Stimulated activated CD4-positive, alpha-beta T cell treated with anti-CD3 and anti-CD28 coated beads, TNF-alpha, amount 100 ng/mL, for 1 hour (primary cell): ENCODE measurements around the gene DIS3L2.
"Not testable (repeated sequence)": the region's sequence is repeated elsewhere in the genome, so short reads cannot be mapped to it uniquely, and the experiment has no call there.

Source experiments
- DNase-seq, 3 donors: peaks; one replicate each; pipeline ENCODE4 v3.0.0-alpha.2; 2020; ENCODE audit warnings: low read depth in 3 of 3, low spot score in 1 of 3

Gene DIS3L2

DNA sequence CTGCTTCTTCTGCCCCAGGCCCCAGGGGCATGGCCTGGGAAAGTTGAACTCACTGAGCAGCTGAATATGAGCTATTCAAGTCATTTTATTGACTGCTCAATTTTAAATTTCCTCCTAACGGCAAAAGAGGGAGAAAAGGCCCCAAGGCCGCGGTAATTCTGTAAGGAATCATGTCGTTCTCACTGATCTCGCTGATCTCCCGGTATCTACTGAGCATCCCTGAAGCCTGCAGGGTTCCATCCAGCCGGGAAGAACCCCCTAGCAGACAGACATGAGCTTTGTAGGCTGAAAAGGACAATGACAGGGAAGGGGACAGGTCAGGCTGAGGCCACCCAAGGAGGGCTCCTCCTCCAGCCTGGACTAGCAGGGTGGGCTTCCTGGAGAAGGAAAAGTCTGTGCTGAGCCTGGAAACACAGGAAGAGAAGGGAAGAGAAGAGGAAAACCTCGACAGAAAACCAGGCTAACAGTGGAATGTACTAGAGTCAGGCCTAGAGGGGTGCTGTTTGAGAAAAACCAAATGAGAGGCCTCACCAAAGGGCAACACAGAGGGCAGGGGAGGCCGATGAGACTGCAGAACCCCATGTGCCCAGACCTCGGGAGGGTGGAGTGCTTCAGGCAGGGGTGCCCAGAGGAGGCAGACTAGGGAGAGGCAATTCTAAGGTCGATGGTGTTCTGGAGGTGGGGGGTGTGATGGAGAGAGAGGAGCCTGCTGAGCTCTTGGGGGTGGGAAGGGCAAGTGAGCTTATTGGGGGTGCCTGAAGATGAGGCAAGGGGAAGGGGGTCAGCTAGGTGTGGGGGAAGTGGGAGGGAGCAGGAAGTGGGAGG lies 32.4 kb upstream of the DIS3L2 start:
- no peak for DNase-seq

DNA sequence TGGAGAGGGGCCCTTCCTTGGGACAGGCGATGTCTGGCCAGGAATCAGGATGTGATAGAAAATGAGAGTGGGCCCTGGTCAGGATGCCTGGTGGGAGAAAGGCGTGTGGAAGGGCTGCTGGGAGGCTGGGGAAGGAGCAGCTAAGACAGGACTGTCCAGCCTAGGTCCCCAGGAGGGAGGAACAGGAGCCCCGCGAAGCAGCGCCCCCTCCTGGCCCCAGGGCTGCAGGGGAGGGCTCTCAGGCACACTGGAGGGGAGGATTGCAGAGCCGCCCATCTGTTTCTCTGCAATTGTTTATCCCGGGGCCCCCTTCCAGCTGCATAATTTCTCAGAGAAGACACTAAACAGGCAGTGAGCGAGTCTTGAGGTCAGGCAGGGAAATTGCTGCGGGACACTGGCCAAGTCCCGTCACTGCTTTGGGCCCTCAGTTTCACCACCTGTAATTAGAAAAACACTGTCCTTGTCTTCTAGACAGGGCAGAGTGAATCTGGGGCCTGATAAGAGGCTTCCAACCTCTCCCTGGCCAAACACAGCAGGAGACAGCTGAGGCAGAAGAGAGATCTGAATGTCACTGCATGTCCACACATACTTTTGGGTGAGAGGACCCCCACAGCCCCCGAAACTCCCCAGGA lies 31.4 kb upstream of the DIS3L2 start:
- no peak for DNase-seq

DNA sequence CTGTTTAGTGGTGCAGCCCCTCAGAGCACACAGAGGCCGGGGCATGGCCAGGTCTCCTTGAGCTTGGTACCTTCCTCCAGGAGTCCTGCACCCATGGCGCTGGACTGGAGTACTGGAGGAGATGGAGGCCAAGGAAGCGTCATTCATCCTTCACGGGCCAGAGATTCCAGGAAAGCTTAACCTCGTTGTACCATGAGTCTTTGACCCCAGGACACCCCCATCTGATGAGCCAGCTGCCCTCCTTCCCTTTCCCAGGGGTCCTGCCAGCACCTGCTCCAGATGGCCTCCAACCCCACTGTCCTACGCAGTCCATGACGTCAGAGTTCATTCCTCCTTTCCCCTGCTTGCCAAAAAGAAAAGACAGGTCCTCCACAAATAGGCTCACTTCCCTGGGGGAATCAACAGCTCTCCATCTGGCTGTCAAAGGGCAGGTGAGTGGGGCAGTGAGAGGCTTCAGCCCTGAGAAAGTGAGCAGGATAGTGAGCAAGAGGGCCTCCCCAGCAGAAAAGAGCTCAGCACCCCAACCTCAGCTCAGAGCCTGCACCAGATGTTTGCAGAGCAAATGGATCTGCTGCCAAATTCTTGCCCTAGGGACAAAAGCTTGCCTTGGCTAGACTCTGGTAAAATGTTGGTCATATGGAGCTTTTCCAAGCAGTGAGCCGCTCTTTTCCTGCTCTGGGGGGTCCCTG lies 30.8 kb upstream of the DIS3L2 start:
- DNase-seq: no peak

DNA sequence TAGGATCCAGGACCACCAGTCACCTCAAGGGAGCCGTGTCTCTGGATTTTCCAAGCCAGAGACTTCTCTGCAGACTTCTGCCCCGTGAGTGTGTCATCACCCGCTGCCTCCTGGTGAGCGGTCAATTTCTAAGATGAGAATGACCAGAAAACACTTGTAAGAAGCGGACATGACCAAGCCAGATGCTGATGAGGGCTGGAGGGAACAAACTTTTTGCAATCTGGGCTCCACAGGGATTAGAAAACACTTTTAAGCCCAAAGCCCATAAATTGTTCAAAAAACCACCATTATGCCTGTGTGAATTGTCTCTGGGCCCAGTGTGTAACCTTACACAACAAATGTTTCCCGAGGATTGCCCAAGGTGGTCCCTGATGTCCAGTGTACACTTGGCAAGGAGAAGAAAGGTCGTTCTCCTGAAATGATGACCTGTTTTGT lies 30.0 kb upstream of the DIS3L2 start:
- no peak for DNase-seq

DNA sequence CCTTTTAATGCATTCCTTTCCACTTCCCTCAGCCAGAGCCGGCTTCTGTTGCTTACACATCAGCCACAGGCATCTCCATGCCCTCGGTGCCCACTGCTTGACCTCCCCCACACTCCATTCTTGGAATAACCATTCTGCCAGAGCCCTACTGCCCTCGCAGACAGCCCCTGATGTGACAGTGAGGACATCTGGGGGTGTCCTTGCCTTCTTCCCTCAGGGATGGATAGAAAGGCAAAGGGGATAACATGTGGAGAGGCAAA lies 28.9 kb upstream of the DIS3L2 start:
- no peak for DNase-seq

DNA sequence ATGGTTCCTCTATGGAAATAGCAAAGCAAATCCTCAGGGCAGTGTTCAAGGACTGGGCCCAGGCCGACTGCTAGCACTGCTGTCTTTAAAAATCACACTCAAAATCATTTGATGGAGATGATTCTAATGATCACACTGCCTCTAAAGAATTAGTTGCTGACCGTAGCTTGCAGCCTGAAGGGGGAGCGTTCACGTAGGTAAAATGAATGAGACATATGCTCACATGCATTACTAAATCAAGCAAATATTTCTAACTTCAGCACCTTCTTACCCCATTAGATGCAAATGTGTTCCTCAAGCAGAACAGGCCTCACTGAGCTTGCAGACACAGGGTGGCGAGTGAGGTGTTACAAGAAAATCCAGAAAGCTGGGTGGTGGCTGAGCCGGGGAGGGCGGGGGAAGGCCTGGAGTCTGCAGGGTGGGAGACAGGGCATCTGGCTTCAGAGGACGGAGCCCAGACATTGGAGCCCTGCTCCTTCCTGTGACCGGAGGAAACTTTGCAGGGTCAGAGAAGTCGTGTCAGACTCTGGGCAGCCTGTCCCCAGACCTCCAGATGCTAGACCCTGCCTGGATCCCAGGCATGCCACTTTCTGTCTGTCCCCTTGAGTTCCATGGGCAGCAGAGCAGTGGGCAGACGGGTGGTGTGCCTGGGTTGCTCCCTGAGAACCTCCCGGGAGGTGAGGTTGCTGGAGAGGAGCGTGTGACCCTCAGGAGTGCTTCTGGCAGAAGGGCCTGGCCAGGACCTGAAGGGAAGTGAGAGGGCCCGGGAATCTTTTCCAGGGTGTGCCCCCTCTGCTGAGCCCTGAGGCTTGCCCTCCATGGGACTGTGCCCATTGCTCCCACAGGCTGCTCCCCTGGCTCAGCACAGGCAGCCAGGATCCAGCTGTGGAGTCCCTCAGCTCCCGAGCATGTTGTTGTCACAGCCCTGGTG lies 28.3 kb upstream of the DIS3L2 start:
- no peak for DNase-seq

DNA sequence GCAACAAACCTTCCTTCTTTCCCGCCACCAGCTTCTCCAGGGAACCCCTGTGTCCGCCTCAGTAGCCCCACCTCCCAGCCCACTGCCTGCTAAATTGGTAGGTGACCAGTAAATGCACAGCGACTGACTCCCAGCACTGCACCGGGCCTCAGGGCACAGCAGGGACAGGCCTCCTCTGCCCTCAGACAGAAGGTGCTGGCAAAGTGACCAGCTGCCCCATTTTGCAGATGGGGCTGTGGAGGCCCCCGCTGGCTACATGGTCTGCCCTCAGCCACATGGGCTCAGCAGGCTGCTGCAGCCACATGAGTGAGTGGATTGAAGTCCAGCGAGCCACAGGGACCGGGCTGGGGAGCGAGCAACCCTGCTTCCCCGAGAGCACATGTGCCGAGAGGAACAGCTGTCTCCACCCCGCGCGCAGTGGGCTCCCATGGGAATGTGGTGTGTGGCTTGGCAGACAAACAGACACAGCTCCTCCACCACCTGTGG lies 27.6 kb upstream of the DIS3L2 start:
- DNase-seq: no peak

DNA sequence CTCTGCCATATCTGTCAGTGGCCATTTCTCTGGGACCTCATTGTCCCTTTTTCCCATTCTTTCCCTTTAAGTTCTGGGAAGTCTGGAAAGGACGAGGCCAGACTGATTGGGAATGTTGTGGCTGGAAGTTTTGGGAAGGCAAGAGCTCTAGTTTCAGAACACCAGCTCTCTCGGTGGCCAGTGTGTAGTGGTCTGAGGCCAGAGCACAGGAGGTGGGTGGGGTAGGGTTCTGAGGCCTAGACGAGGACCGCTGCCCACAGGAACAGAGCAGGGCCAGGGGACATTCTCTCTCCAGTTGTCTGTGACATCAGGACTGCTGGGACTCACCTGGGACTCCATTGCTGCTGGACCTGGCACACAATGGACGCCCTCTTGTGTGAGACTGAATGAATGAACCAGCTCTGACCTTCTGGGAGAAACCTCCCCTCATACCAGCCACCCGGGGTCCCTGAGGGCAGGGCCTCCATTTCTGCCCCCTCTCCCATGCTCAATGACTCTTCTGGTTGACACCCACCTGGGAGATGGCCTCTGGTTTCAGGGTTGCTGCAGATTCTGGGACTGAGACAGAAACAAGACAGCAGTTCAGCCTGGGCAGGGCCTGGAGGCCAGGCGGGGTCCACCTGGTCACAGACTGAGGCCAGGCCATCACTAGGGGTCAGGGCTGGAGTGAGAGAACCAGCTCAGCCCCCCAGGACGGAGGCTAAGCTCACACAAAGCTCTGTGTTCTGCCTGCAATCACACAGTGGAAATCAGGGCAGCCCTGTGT lies 26.9 kb upstream of the DIS3L2 start:
- DNase-seq: no peak

DNA sequence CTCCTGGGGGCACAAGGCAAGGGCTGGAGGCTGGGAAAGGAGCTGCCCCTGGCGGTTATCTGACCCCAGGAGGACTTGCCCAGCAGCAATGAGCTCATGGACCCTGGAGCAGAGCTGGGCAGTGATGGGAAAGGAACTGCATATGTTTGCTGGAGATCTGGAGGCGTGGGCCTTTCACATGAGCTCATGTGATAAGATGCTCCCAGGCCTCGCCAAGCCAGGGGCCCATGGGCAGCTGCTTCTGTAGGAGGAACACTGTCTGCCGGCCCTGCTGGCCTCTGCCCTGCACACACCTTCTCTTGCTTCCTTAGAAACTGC lies 26.3 kb upstream of the DIS3L2 start:
- DNase-seq: no peak

DNA sequence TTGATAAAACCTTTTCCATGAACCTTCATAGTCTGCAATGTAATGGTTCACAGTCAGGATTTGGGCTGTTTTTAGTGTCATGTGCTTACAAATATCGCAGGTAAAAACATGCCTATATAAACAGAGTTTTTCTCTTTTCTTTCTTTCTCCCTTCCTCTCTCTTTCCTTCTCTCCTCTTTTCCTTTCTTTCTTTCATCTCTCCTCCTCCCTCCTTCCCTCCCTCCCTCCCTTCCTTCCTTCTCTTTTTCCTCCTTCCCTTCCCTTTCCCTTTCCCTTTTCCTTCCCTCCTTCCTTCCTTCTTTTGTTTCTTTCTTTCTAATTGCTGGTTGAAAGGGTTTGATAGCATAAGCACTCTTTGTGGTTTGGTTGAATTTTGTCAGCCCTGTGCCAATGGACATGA lies 25.7 kb upstream of the DIS3L2 start:
- DNase-seq: no peak

DNA sequence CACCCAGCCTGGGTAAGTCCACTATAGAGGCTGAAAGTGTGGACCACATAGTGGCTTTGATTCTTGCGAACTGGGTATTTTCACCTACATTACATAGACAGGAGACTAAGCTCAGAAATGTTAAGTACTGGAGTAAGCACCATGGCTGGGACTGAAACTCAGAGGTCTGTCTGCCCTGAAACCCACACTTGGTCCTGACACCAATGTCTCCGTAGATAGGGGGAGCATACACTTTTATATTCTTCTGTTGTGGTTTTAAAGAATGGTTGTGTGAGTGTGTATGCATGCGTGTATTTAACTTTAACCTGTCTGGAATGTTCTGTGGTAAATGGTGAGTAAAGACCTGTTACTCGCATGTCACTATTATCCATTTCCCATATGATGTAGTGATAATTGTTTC lies 25.0 kb upstream of the DIS3L2 start:
- DNase-seq: no peak

DNA sequence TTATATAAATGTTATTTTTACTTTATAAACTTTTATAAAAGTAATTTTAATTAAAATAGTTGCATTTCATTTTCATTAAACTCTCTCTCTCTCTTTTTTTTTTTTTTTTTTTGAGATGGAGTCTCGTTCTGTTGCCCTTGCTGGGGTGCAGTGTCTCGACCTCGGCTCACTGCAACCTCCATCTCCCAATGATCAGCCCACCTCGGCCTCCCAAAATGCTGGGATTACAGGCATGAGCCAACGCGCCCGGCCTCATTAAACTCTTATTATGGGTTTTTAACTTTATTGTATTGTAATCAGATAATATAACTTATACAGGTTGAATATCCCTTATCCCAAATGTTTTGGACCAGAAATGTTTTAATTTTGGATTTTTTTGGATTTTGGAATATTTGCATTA lies 24.5 kb upstream of the DIS3L2 start:
- DNase-seq: no peak

DNA sequence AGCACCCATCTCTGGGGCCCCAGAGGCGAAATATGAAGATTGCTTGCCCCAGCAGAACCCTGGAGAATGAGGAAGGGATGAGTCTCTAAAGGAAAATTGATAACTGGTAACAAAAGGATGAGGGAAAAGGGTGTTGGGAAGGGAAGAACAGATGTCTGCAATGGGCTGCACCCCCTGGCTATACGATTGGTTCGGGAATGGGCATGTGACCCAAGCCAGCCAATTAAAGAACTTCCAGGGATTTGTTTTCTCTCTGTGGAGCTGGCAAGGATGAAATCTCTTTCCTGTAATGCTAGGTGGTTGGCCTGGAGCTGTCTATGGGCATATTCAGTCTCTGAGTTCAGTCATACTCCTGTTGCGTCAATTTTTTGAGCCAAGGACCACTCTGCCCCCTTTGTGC lies 22.5 kb upstream of the DIS3L2 start:
- no peak for DNase-seq

DNA sequence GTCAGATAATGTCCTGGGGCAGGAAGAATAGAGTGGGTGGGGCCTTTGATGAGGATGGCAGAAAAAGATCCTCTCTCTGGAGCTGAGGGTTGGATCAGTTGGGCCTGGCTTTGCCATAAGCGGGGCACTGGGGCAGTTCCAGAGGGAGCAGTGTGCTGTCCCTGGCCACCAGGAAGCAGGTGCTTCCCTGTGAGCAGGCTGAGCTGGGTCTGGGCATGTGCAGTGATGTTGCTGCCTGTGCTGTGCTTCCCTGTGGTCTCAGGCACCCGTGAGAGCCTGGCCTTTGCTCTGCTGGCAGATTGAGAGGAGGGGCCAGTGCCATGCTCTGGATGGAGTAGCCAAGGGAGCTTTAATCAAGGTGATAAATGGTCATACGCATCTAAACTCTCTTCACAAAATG lies 20.7 kb upstream of the DIS3L2 start:
- no peak for DNase-seq

DNA sequence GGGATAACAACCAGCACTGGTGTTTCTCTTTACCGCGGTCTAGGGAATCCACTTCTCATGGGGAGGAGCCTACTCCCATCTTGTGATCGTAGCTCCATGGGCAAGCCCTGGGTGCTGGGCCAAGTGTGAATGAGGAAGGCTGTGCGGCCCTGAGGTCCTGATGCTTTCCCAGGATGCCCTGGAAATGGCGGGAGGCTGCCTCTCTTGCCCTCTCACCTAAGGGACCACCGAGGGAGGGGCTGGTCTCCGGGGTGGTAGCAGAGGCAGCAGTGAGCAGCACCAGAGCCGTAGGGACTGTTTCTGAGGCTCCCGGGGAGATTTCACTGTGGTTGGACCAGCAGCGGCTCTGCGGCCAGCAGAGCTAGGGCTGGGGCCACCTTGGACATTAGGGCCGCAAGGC lies 19.8 kb upstream of the DIS3L2 start:
- no peak for DNase-seq

DNA sequence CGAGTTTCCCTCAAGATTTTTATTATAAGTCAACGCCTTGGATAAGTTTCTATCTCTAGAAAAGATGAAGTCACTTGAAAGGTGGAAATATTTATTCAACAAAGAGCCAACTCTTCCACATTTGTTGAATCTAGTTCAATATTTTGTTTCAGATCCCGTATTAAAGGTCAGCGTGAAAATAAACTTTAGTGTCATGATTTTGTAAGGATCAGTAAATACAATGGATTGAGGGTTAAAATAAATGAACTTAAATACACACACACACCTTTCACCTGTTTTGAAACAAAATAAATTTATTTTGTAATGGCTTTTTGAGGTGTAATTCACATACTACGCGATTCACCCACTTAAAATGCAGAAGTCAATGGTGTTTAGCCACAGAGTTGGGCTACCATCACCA lies 19.3 kb upstream of the DIS3L2 start:
- no peak for DNase-seq

DNA sequence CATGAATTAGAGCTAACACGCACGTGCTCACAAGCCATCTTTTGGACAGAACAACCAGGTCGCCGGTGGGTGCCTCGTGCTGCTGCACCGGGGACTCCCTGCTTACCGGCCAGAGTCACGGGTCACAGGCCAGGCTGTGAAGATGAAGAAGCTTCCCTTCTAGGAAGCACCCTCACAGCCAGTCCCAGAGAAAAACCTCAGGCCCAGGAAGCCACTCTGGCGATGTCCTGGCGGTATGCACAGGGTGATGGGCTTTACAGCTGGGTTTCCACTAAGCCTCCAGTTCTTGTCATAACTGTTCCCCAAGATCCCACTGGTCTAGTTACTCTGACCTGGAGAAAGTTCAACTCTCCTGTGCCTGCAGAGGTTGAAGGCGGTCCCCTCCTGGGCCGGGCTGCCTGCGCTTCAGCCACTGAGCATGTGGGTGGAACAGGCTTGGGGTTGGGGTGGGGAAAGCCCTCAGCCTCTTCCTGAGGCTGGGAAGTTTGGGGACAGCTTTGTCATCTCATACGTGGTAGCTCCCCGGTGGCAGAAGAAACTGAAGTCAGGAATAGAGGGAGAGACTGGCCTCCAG lies 15.2 kb upstream of the DIS3L2 start:
- DNase-seq: no peak

DNA sequence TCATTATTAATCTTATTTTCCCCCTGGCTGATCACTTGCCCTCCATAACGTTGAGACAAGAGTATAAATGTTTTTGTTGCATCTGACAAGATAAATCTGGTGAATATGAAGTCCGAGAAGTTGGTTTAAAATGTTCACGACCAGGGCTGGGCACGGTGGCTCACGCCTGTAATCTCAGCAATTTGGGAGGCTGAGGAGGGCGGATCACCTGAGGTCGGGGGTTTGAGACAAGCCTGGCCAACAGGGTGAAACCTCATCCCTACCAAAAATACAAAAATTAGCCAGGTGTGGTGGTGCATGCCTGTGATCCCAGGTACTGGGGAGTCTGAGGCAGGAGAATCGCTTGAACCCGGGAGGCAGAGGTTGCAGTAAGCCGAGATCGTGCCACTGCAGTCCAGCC lies 14.4 kb upstream of the DIS3L2 start:
- not testable (repeated sequence) for DNase-seq

DNA sequence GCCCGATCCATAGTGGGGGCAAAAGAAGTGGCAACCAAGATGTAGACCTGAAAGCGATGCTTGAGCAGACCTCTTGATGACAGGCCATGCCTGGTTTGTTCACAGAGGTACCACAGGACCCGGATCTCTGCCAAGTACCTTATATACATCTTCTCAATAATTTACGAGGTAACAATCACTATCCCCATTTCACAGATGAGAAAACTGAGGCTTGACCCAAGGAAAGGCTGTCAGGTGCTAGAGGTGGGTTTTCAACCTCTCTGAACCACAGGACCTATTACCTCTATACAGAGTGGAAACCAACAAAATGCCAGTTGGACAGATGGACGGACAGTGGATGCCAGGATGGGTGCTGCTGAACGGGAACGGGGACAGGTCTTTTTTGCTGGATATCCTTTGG lies 13.8 kb upstream of the DIS3L2 start:
- DNase-seq: no peak

DNA sequence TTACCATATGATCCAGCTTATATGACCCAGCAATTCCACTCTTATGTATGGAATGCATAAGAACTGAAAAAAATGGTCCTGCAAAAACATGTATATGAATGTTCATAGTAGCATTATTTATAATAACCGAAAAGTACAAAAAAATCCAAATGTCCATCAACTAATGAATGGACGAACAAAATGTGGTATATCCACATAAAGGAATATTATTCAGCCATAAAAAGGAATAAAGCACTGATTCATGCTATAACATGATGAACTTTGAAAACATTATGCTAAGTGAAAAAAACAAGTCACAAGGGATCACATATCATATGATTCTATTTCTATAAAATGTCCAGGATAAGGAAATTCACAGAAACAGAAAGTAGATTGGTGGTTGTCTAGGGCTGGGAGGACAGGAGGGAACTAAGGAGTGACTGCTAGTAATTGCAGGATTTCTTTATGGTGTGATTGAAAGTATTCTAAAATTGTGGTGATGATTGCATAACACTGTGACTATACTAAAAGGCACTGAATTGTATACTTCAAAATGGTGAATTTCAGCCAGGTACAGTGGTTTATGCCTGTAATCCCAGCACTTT lies 10.0 kb upstream of the DIS3L2 start:
- DNase-seq: no peak
